ENCODE measurements around the gene OPCML.

The OPCML gene

DNA sequence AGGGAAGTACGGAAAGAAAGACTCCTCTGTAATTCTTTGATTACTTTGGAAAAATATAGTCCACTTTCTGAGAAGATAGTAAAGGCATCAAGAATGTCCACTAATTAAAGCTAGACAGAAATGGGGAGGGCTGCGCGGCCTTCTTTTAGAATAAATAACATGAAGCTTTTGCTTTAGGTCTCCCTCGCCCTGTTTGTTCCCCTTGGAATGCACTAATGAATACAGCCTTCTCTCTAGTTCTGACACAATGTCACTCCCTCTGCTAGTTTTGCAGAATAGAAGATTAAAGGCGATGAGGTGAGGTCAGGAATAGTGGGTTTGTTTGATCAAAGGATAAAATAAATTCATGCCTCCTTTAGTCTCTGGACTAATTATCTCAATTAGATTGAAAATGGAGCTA lies 543.9 kb downstream of the OPCML start:
- no peak overlapping the region for H3K27ac ChIP-seq (ENCODE audit: low read depth, low read length)
- no peaks in the 10 kb centered on the region for H3K27me3 ChIP-seq (ENCODE audit: control insufficient read depth, low read length)
- no peaks in the 10 kb centered on the region for H3K9me2 ChIP-seq (replicated peaks; ENCODE audit: control insufficient read depth, low read length)
- no peaks in the 10 kb centered on the region for H3K79me2 ChIP-seq (ENCODE audit: control insufficient read depth, low read length)
- no peak for TF ChIP-seq EZH2phosphoT487 (IDR thresholded peaks at IDR 0.05; ENCODE audit: borderline replicate concordance, low read length)
- TF ChIP-seq, protein P1, sequence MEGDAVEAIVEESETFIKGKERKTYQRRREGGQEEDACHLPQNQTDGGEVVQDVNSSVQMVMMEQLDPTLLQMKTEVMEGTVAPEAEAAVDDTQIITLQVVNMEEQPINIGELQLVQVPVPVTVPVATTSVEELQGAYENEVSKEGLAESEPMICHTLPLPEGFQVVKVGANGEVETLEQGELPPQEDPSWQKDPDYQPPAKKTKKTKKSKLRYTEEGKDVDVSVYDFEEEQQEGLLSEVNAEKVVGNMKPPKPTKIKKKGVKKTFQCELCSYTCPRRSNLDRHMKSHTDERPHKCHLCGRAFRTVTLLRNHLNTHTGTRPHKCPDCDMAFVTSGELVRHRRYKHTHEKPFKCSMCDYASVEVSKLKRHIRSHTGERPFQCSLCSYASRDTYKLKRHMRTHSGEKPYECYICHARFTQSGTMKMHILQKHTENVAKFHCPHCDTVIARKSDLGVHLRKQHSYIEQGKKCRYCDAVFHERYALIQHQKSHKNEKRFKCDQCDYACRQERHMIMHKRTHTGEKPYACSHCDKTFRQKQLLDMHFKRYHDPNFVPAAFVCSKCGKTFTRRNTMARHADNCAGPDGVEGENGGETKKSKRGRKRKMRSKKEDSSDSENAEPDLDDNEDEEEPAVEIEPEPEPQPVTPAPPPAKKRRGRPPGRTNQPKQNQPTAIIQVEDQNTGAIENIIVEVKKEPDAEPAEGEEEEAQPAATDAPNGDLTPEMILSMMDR (IDR thresholded peaks at IDR 0.05; ENCODE audit: low read depth, low read length, poor library complexity, severe bottlenecking) = no peak
- no peaks in the 10 kb centered on the region for H3F3A ChIP-seq (ENCODE audit: control insufficient read depth, insufficient read depth)
- H3K9me3 ChIP-seq (ENCODE audit: control insufficient read depth, insufficient read depth, low read length) = no peaks in the 10 kb centered on the region
- H3K36me3 ChIP-seq (ENCODE audit: control insufficient read depth, low read length) = no peaks in the 10 kb centered on the region
- no peak overlapping the region for H3K4me2 ChIP-seq (ENCODE audit: low read length)
- H3K4me1 ChIP-seq (ENCODE audit: control insufficient read depth, low read length) = no peaks in the 10 kb centered on the region
- no peaks in the 10 kb centered on the region for H4K20me1 ChIP-seq (ENCODE audit: control insufficient read depth, insufficient read depth, low read depth, low read length)
- H3K4me3 ChIP-seq (ENCODE audit: low read length) = no peak overlapping the region

DNA sequence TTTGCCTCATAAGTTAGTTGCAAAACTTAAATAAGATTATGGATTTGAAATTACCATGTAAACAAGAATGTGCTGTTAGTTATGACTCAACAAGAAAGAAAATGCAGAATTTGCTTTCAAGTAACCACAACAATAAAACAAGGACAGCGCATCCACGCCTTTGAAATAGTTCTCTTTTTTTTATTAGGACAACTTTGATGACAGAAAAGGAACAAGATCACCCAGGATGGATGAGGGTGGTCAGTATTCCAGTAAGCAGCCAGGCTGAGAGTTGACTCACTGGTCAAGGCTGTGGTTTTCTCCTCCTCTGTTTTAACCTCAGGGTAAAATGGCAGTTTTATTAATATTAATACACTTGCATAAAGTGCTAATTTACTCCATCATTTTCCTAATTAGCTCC lies 544.4 kb downstream of the OPCML start:
- Histone ChIP-seq H3F3A (ENCODE audit: control insufficient read depth, insufficient read depth) (no peaks in the 10 kb centered on the region), H3K4me3 (ENCODE audit: low read length) (no peak overlapping the region), H3K9me2 (replicated peaks; ENCODE audit: control insufficient read depth, low read length) (no peaks in the 10 kb centered on the region), H3K4me1 (ENCODE audit: control insufficient read depth, low read length) (no peaks in the 10 kb centered on the region), H4K20me1 (ENCODE audit: control insufficient read depth, insufficient read depth, low read depth, low read length) (no peaks in the 10 kb centered on the region), H3K4me2 (ENCODE audit: low read length) (no peak overlapping the region), H3K79me2 (ENCODE audit: control insufficient read depth, low read length) (no peaks in the 10 kb centered on the region), H3K27ac (ENCODE audit: low read depth, low read length) (no peak overlapping the region), H3K9me3 (ENCODE audit: control insufficient read depth, insufficient read depth, low read length) (no peaks in the 10 kb centered on the region), H3K36me3 (ENCODE audit: control insufficient read depth, low read length) (no peaks in the 10 kb centered on the region), H3K27me3 (ENCODE audit: control insufficient read depth, low read length) (no peaks in the 10 kb centered on the region)
- TF ChIP-seq, protein P1 (IDR thresholded peaks at IDR 0.05; ENCODE audit: low read depth, low read length, poor library complexity, severe bottlenecking) = no peak
- no peak for TF ChIP-seq EZH2phosphoT487 (IDR thresholded peaks at IDR 0.05; ENCODE audit: borderline replicate concordance, low read length)

DNA sequence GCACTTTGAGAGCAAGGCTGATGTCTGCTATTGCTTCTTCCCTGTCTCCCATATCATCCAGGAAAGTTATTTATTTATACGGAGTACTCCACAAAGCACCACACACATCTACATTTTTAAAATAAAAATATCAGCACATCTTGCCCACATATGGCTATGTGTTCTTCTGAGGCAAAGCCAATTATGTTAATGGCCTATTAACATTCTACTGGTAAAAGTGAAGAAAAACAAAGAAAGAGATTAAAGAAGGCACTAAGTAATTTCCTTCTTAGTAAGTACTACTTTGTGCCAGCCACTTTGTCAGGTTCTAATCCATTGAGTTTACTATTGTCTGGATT lies 548.7 kb downstream of the OPCML start:
- no peaks in the 10 kb centered on the region for H3K9me2 ChIP-seq (replicated peaks; ENCODE audit: control insufficient read depth, low read length)
- H3K79me2 ChIP-seq (ENCODE audit: control insufficient read depth, low read length) = no peaks in the 10 kb centered on the region
- no peak overlapping the region for H3K4me2 ChIP-seq (ENCODE audit: low read length)
- H3K27me3 ChIP-seq (ENCODE audit: control insufficient read depth, low read length) = no peaks in the 10 kb centered on the region
- no peaks in the 10 kb centered on the region for H4K20me1 ChIP-seq (ENCODE audit: control insufficient read depth, insufficient read depth, low read depth, low read length)
- H3K27ac ChIP-seq (ENCODE audit: low read depth, low read length) = no peak overlapping the region
- no peak overlapping the region for H3K4me3 ChIP-seq (ENCODE audit: low read length)
- no peak for TF ChIP-seq EZH2phosphoT487 (IDR thresholded peaks at IDR 0.05; ENCODE audit: borderline replicate concordance, low read length)
- TF ChIP-seq, protein P1 (IDR thresholded peaks at IDR 0.05; ENCODE audit: low read depth, low read length, poor library complexity, severe bottlenecking) = no peak
- no peaks in the 10 kb centered on the region for H3K9me3 ChIP-seq (ENCODE audit: control insufficient read depth, insufficient read depth, low read length)
- no peaks in the 10 kb centered on the region for H3K4me1 ChIP-seq (ENCODE audit: control insufficient read depth, low read length)
- no peaks in the 10 kb centered on the region for H3K36me3 ChIP-seq (ENCODE audit: control insufficient read depth, low read length)
- H3F3A ChIP-seq (ENCODE audit: control insufficient read depth, insufficient read depth) = no peaks in the 10 kb centered on the region

Data from DOHH2 (cell line).